Measurements from ENCODE around the gene VAV1. TPM values are rescaled to one million over a fixed set of nuclear protein-coding genes. Genes with fewer than 3 reads are reported as not detected.

Gene VAV1
- polyA plus RNA-seq, 1 experiment, result not detected

- POLR2A ChIA-PET, result no interaction called here
- TF ChIP-seq CTCF (IDR thresholded peaks at IDR 0.05; ENCODE audit: insufficient read depth, low read depth, low read length), result no peak
- CTCF ChIA-PET, result no interaction called here
These were observed 47.7 kb downstream of the VAV1 start for GRCh38 chr19:6820237-6820636.

GRCh38 chr19:6821639-6822310 is 49.3 kb downstream of the VAV1 start:
- DNase-seq (ENCODE audit: low read depth), result no peak
- ChIA-PET CTCF (no interaction called here), POLR2A (no interaction called here)
- TF ChIP-seq CTCF (IDR thresholded peaks at IDR 0.05; ENCODE audit: insufficient read depth, low read depth, low read length), result no peak
- Histone ChIP-seq H3K36me3 (ENCODE audit: control insufficient read depth, insufficient read depth, low read length) (no peaks in the 10 kb centered on the region), H3K4me3 (ENCODE audit: low read depth, low read length) (no peak overlapping the region), H3K27me3 (ENCODE audit: control insufficient read depth, insufficient read depth, low read length) (no peaks in the 10 kb centered on the region)

More at GRCh38 chr19:6820237-6820636, 47.7 kb downstream of the VAV1 start:
- Histone ChIP-seq H3K4me3 (ENCODE audit: low read depth, low read length) (no peak overlapping the region), H3K36me3 (ENCODE audit: control insufficient read depth, insufficient read depth, low read length) (no peaks in the 10 kb centered on the region), H3K27me3 (ENCODE audit: control insufficient read depth, insufficient read depth, low read length) (no peaks in the 10 kb centered on the region)
- no peak for DNase-seq (ENCODE audit: low read depth)

GRCh38 chr19:6822311-6822670 is 49.8 kb downstream of the VAV1 start:
- no peak overlapping the region for H3K4me3 ChIP-seq (ENCODE audit: low read depth, low read length)
- no peaks in the 10 kb centered on the region for H3K36me3 ChIP-seq (ENCODE audit: control insufficient read depth, insufficient read depth, low read length)
- no peak for DNase-seq (ENCODE audit: low read depth)
- H3K27me3 ChIP-seq (ENCODE audit: control insufficient read depth, insufficient read depth, low read length), result no peaks in the 10 kb centered on the region
- ChIA-PET POLR2A (no interaction called here), CTCF (no interaction called here)
- TF ChIP-seq CTCF (IDR thresholded peaks at IDR 0.05; ENCODE audit: insufficient read depth, low read depth, low read length), result no peak

- DNase-seq (ENCODE audit: low read depth), result no peak
- ChIA-PET CTCF (no interaction called here), POLR2A (no interaction called here)
These were observed 52.7 kb downstream of the VAV1 start for GRCh38 chr19:6825076-6825774.

More at GRCh38 chr19:6825076-6825774, 52.7 kb downstream of the VAV1 start:
- H3K27me3 ChIP-seq (ENCODE audit: control insufficient read depth, insufficient read depth, low read length), result no peaks in the 10 kb centered on the region
- no peak for TF ChIP-seq CTCF (IDR thresholded peaks at IDR 0.05; ENCODE audit: insufficient read depth, low read depth, low read length)
- H3K36me3 ChIP-seq (ENCODE audit: control insufficient read depth, insufficient read depth, low read length), result no peaks in the 10 kb centered on the region
- H3K4me3 ChIP-seq (ENCODE audit: low read depth, low read length), result no peak overlapping the region

Measured in BJ (cell line).